Astrocyte of the cerebellum (primary cell): ENCODE measurements around the gene RNF114.

ENCODE experiments used
- DNase-seq: peaks from one replicate; pipeline ENCODE4 v3.0.0-alpha.2; 2011; ENCODE audit warnings: low read depth
- H3K4me3 ChIP-seq: 2 replicates; pipeline ENCODE4 v1.5.1; 2011; ENCODE audit warnings: mild to moderate bottlenecking, low read depth, low read length, moderate library complexity
- CTCF ChIP-seq: IDR thresholded peaks from 2 replicates; pipeline ENCODE4 v1.5.1; 2012; ENCODE audit warnings: low read length, low read depth, moderate library complexity, mild to moderate bottlenecking; ENCODE audit errors: missing control alignments
- in situ Hi-C: cut with HindIII; loops from 2 replicates; pipeline ENCODE4 v1.10.0; 2017; ENCODE audit warnings: low sequenced_read_pairs

The RNF114 gene

DNA sequence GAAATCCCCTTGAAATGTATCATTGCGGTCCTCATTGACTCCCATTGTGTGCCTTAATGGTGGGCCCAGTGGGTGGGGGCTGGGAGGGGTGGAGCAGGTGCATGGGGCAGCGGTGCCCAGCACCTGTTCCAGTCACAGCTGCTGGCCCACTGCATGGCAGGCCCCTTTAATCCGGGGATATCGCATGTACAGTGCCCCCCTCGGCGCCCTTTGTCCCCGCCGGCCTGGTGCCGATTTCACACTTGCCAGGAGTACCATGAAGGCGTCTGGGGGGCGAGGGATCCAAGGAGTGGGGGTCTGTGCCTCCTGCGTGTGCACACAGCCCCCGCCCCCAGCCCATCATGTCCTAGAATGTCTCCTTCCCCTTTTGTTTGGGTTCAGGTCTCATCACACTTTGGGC, 49.4 kb downstream of the RNF114 start:
- H3K4me3 ChIP-seq, result peak overlapping the region; percentile 98
- no peak for DNase-seq
- in situ Hi-C loops, result loop anchor here (25.0 kb wide), 1 partner anchor 102 kb away; no protein-coding TSS in a partner anchor
- TF ChIP-seq CTCF, result no peak

GRCh38 chr20:49986049-49986448, 49.9 kb downstream of the RNF114 start:
- in situ Hi-C loops, result loop anchor here (25.0 kb wide), 1 partner anchor 101 kb away; no protein-coding TSS in a partner anchor
- no peak for TF ChIP-seq CTCF
- peak overlapping the region; percentile 98 for H3K4me3 ChIP-seq
- no peak for DNase-seq

GRCh38 chr20:49987015-49987867, 51.0 kb downstream of the RNF114 start:
- peak overlapping the region; percentile 98 for H3K4me3 ChIP-seq
- in situ Hi-C loops, result loop anchor here (25.0 kb wide), 1 partner anchor 100 kb away; no protein-coding TSS in a partner anchor
- no peak for DNase-seq
- no peak for TF ChIP-seq CTCF

- no peak for DNase-seq
- no peak for TF ChIP-seq CTCF
- in situ Hi-C loops, result loop anchor here (25.0 kb wide), 1 partner anchor 99 kb away; no protein-coding TSS in a partner anchor
- H3K4me3 ChIP-seq, result peak overlapping the region; percentile 98
These were observed 51.9 kb downstream of the RNF114 start for GRCh38 chr20:49987868-49988690.

- peak; percentile 63 for DNase-seq
- no peak overlapping the region for H3K4me3 ChIP-seq
- in situ Hi-C loops, result loop anchor here (25.0 kb wide), 1 partner anchor 98 kb away; no protein-coding TSS in a partner anchor
- no peak for TF ChIP-seq CTCF
These were observed 53.3 kb downstream of the RNF114 start for GRCh38 chr20:49989234-49990065.
